B cell (primary cell): ENCODE measurements around the gene MGAT5. TPM values are rescaled to one million over a fixed set of nuclear protein-coding genes. Genes with fewer than 3 reads are reported as not detected.
A peak's percentile ranks its signal among the peaks of the same experiment; 100 is the strongest.

Experiments used
- ATAC-seq: fragments of 200-7000 bp; cut with Tn5 transposase; one replicate; pipeline ENCODE4 v1.10.0; 2021; ENCODE audit warnings: low read depth, mild to moderate bottlenecking, moderate number of reproducible peaks, moderate library complexity
- CTCF ChIA-PET: fragments of 350-600 bp; sonication (Branson Sonifier 250); formaldehyde crosslinking; loops from one replicate; lab custom pipeline; 2021; ENCODE audit warnings: antibody characterized with exemption, inconsistent platforms; lab: Charles Lee
- POLR2A ChIA-PET: fragments of 350-600 bp; sonication (Branson Sonifier 250); formaldehyde crosslinking; loops from one replicate; lab custom pipeline; 2021; ENCODE audit warnings: antibody characterized with exemption; lab: Charles Lee
- DNase-seq: peaks from one replicate; pipeline ENCODE4 v3.0.0; 2013
- H2AFZ ChIP-seq: 2 replicates; pipeline ENCODE4 v1.6.1; 2012; ENCODE audit warnings: mild to moderate bottlenecking, low read depth, low read length; ENCODE audit not compliant: insufficient read depth, poor library complexity, severe bottlenecking
- H3K27ac ChIP-seq, 2 donors: 1 replicate in 1 of 2; 2 replicates in 1 of 2; pipeline ENCODE4 v1.5.1; 2012 to 2013; ENCODE audit warnings: low read length in 2 of 2, mild to moderate bottlenecking in 2 of 2, moderate library complexity in 1 of 2
- H3K27me3 ChIP-seq, 4 experiments: fragments of 200-600 bp in 1 of 4; sonication (generic) in 1 of 4; replicated peaks in 1 of 4; 1 replicate in 2 of 4; 2 replicates in 2 of 4; pipeline versions ENCODE4 v1.6.1 to v1.7.0; 2013 to 2016; ENCODE audit warnings: low read length in 3 of 4, mild to moderate bottlenecking in 2 of 4, mixed read lengths in 1 of 4, moderate library complexity in 1 of 4; ENCODE audit not compliant: insufficient read depth in 4 of 4, control insufficient read depth in 3 of 4; ENCODE audit errors: control extremely low read depth in 1 of 4
- H3K36me3 ChIP-seq, 2 experiments: replicated peaks in 1 of 2; 1 replicate in 1 of 2; 2 replicates in 1 of 2; pipeline versions ENCODE4 v1.6.1 to v1.7.1; 2013; ENCODE audit warnings: low read length in 1 of 2; ENCODE audit not compliant: insufficient read depth in 2 of 2, control insufficient read depth in 1 of 2; ENCODE audit errors: control extremely low read depth in 1 of 2, extremely low read depth in 1 of 2
- H3K4me1 ChIP-seq, 2 donors: fragments of 200-600 bp in 1 of 2; sonication (generic) in 1 of 2; 1 replicate in 1 of 2; 2 replicates in 1 of 2; pipeline versions ENCODE4 v1.5.1 to v1.6.1; 2013 to 2017; ENCODE audit warnings: low read length in 2 of 2; ENCODE audit not compliant: control insufficient read depth in 2 of 2, insufficient read depth in 2 of 2
- H3K4me2 ChIP-seq: replicated peaks from 2 replicates; pipeline ENCODE3; 2012; ENCODE audit warnings: mild to moderate bottlenecking, low read depth, low read length; ENCODE audit not compliant: poor library complexity, severe bottlenecking
- H3K4me3 ChIP-seq, 5 experiments: fragments of 200-600 bp in 1 of 5; sonication (generic) in 1 of 5; 1 replicate in 3 of 5; 2 replicates in 2 of 5; pipeline versions ENCODE4 v1.5.1 to v1.7.0; 2011 to 2016; ENCODE audit warnings: low read length in 4 of 5, mild to moderate bottlenecking in 4 of 5, low read depth in 2 of 5, control low read depth in 1 of 5, moderate library complexity in 1 of 5; ENCODE audit not compliant: insufficient read depth in 1 of 5; ENCODE audit errors: control extremely low read depth in 1 of 5, extremely low read depth in 1 of 5
- H3K79me2 ChIP-seq: fragments of 200-600 bp; sonication (generic); one replicate; pipeline ENCODE4 v1.6.0; 2016; ENCODE audit warnings: low read length; ENCODE audit not compliant: control insufficient read depth, insufficient read depth
- H3K9ac ChIP-seq: fragments of 200-600 bp; sonication (generic); 2 replicates; pipeline ENCODE4 v1.6.1; 2017; ENCODE audit warnings: mild to moderate bottlenecking, low read length, moderate library complexity
- H3K9me3 ChIP-seq, 3 donors: one replicate each; pipeline versions ENCODE4 v1.6.1 to v1.7.1; 2013; ENCODE audit warnings: low read length in 2 of 3; ENCODE audit not compliant: control insufficient read depth in 2 of 3, insufficient read depth in 1 of 3; ENCODE audit errors: control extremely low read depth in 1 of 3
- H4K20me1 ChIP-seq: 2 replicates; pipeline ENCODE4 v1.6.0; 2012; ENCODE audit warnings: mild to moderate bottlenecking, low read length; ENCODE audit not compliant: insufficient read depth, control insufficient read depth, poor library complexity, severe bottlenecking
- H3K27ac Mint-ChIP-seq: one replicate; pipeline ENCODE4 v1.8.0; 2021; ENCODE audit warnings: mixed read lengths
- H3K27me3 Mint-ChIP-seq: one replicate; pipeline ENCODE4 v1.8.0; 2021; ENCODE audit warnings: mixed read lengths
- H3K4me1 Mint-ChIP-seq: one replicate; pipeline ENCODE4 v1.8.0; 2021; ENCODE audit warnings: mixed read lengths
- H3K4me3 Mint-ChIP-seq: one replicate; pipeline ENCODE4 v1.8.0; 2021; ENCODE audit warnings: mixed read lengths
- H3K9me3 Mint-ChIP-seq: one replicate; pipeline ENCODE4 v1.8.0; 2022; ENCODE audit warnings: mixed read lengths; ENCODE audit not compliant: insufficient read depth
- CTCF ChIP-seq: fragments of 200-600 bp; IDR thresholded peaks from one replicate; pipeline ENCODE4 v1.8.0; 2022; ENCODE audit warnings: antibody characterized with exemption, mild to moderate bottlenecking
- EZH2 ChIP-seq: IDR thresholded peaks from 2 replicates; pipeline ENCODE4 v1.6.1; 2012; ENCODE audit warnings: borderline replicate concordance, low read depth, mild to moderate bottlenecking, moderate library complexity, low read length; ENCODE audit not compliant: insufficient read depth, poor library complexity, severe bottlenecking
- WGBS: methylation state at CpG from one replicate; pipeline ENCODE4 v1.1.5; 2013; ENCODE audit warnings: missing lambda C conversion rate; ENCODE audit not compliant: insufficient coverage; 5-methylcytosine and 5-hydroxymethylcytosine counted together
- intact Hi-C: fragments of 100-400 bp; cut with micrococcal nuclease; formaldehyde crosslinking; loops from one replicate; pipeline ENCODE4 v1.10.0; 2022
- polyA plus RNA-seq: library from polyadenylated mRNA; depleted of rRNA; stranded (reverse); fragments of >200 nt; gene quantifications from 2 replicates; pipeline ENCODE4 v1.2.3, GENCODE V29; 2012
- total RNA-seq, 2 donors: library from RNA; stranded (reverse); fragments of 120-200 nt in 1 of 2; gene quantifications; 1 replicate in 1 of 2; 2 replicates in 1 of 2; pipeline versions ENCODE4 v1.2.3 to v1.2.4, GENCODE V29; 2013 to 2022

The MGAT5 gene
- total and polyA plus RNA-seq, 2 donors (not counting 1 experiment from before 2014, with no cell fraction given): 27.2 to 184 TPM

GRCh38 chr2:134217351-134217750, 36.5 kb upstream of the MGAT5 start:
- Histone ChIP-seq H3K36me3 (peaks cover 0 to 9% of the 10 kb centered on the region in 2 experiments), H4K20me1 (peaks cover 21% of the 10 kb centered on the region), H2AFZ (no peak overlapping the region), H3K4me1 (peaks cover 67 to 71% of the 10 kb centered on the region in 2 donors), H3K27ac (peak overlapping the region; percentile 74 to 84), H3K79me2 (peaks cover 97% of the 10 kb centered on the region), H3K4me3 (no peak overlapping the region), H3K9ac (no peak overlapping the region), H3K9me3 (peaks cover 0 to 3% (median 0%) of the 10 kb centered on the region in 3 donors), H3K4me2 (peak overlapping the region; percentile 67), H3K27me3 (no peaks in the 10 kb centered on the region)
- no peaks in the 10 kb centered on the region for H3K27me3 Mint-ChIP-seq
- peaks cover 91% of the 10 kb centered on the region for H3K4me1 Mint-ChIP-seq
- ATAC-seq (no peak), DNase-seq (no peak)
- ChIA-PET POLR2A (interaction anchor here (0.6 kb wide), 1 partner anchor 89 kb away, joined by 3 read pairs; no protein-coding TSS in a partner anchor), CTCF (interaction anchor here (1.0 to 7.4 kb wide), 7 partner anchors 10 to 331 kb away, joined by 4 to 72 read pairs (median 8); no protein-coding TSS in a partner anchor)
- TF ChIP-seq CTCF (no peak), EZH2 (no peak)
- WGBS: 0% methylated on average over 1 of the region's 2 CpGs
- H3K9me3 Mint-ChIP-seq: peaks cover 4% of the 10 kb centered on the region
- H3K4me3 Mint-ChIP-seq: peak overlapping the region; percentile 67
- intact Hi-C loops: loop anchor here (5.0 kb wide), 1 partner anchor 35 kb away; the partner anchor contains the start of gene MGAT5
- H3K27ac Mint-ChIP-seq: peak overlapping the region; percentile 91

- Histone ChIP-seq H2AFZ (no peak overlapping the region), H3K36me3 (peaks cover 0 to 9% of the 10 kb centered on the region in 2 experiments), H3K4me2 (peak overlapping the region; percentile 67), H3K27me3 (no peaks in the 10 kb centered on the region), H3K9me3 (peaks cover 0 to 3% (median 0%) of the 10 kb centered on the region in 3 donors), H4K20me1 (peaks cover 21% of the 10 kb centered on the region), H3K27ac (peak overlapping the region; percentile 74 to 84), H3K4me1 (peaks cover 62 to 65% of the 10 kb centered on the region in 2 donors), H3K4me3 (no peak overlapping the region), H3K9ac (peak overlapping the region; percentile 3), H3K79me2 (peaks cover 97% of the 10 kb centered on the region)
- WGBS: 67% methylated on average over 1 of the region's 1 CpG
- intact Hi-C loops: loop anchor here (1.0 to 5.0 kb wide), 2 partner anchors 15 to 34 kb away; partner anchors contain the start of gene MGAT5
- Mint-ChIP-seq H3K27ac (peak overlapping the region; percentile 91), H3K4me3 (peak overlapping the region; percentile 67), H3K27me3 (no peaks in the 10 kb centered on the region), H3K9me3 (peaks cover 4% of the 10 kb centered on the region), H3K4me1 (peaks cover 85% of the 10 kb centered on the region)
- TF ChIP-seq CTCF: no peak
- no peak for TF ChIP-seq EZH2
- CTCF ChIA-PET: interaction anchor here (1.0 to 7.4 kb wide), 8 partner anchors 11 to 332 kb away, joined by 3 to 72 read pairs (median 6); no protein-coding TSS in a partner anchor
- ATAC-seq: peak; percentile 55
- POLR2A ChIA-PET: no interaction called here
- peak; percentile 46 for DNase-seq
Measured at GRCh38 chr2:134217924-134218323, 35.9 kb upstream of the MGAT5 start.
